DOHH2 (cell line): Measurements from ENCODE around the gene GNAS-AS1.

Experiments used
- H3F3A ChIP-seq: fragments of 200-600 bp; sonication (generic), shearing (Covaris generic); 2 replicates; pipeline ENCODE4 v1.6.0; 2016; ENCODE audit warnings: antibody characterized with exemption, mild to moderate bottlenecking; ENCODE audit not compliant: control insufficient read depth, insufficient read depth
- H3K27ac ChIP-seq: fragments of 200-600 bp; sonication (generic); 2 replicates; pipeline ENCODE4 v1.5.1; 2014; ENCODE audit warnings: low read depth, mild to moderate bottlenecking, low read length, moderate library complexity
- H3K27me3 ChIP-seq: fragments of 200-600 bp; sonication (generic); 2 replicates; pipeline ENCODE4 v1.6.1; 2014; ENCODE audit warnings: mild to moderate bottlenecking, low read length, mixed read lengths; ENCODE audit not compliant: control insufficient read depth
- H3K36me3 ChIP-seq: fragments of 200-600 bp; sonication (generic); 2 replicates; pipeline ENCODE4 v1.6.1; 2014; ENCODE audit warnings: mild to moderate bottlenecking, low read length, moderate library complexity, mixed read lengths; ENCODE audit not compliant: control insufficient read depth
- H3K4me1 ChIP-seq: fragments of 200-600 bp; sonication (generic); 2 replicates; pipeline ENCODE4 v1.6.1; 2014; ENCODE audit warnings: mild to moderate bottlenecking, low read length, mixed read lengths; ENCODE audit not compliant: control insufficient read depth
- H3K4me2 ChIP-seq: fragments of 200-600 bp; sonication (generic); 2 replicates; pipeline ENCODE4 v1.6.0; 2014; ENCODE audit warnings: mild to moderate bottlenecking, low read length, moderate library complexity
- H3K4me3 ChIP-seq: fragments of 200-600 bp; sonication (generic); 2 replicates; pipeline ENCODE4 v1.5.1; 2014; ENCODE audit warnings: mild to moderate bottlenecking, low read length, mixed read lengths
- H3K79me2 ChIP-seq: fragments of 200-600 bp; sonication (generic); 2 replicates; pipeline ENCODE4 v1.6.1; 2014; ENCODE audit warnings: mild to moderate bottlenecking, low read length, mixed read lengths; ENCODE audit not compliant: control insufficient read depth
- H3K9me2 ChIP-seq: fragments of 200-600 bp; sonication (generic); replicated peaks from 2 replicates; pipeline ENCODE4 v1.6.1; 2014; ENCODE audit warnings: mild to moderate bottlenecking, low read length, mixed read lengths; ENCODE audit not compliant: control insufficient read depth
- H3K9me3 ChIP-seq: fragments of 200-600 bp; sonication (generic); 2 replicates; pipeline ENCODE4 v1.6.1; 2014; ENCODE audit warnings: antibody characterized with exemption, low read length, mixed read lengths; ENCODE audit not compliant: control insufficient read depth, insufficient read depth
- H4K20me1 ChIP-seq: fragments of 200-600 bp; sonication (generic); 2 replicates; pipeline ENCODE4 v1.6.0; 2014; ENCODE audit warnings: low read depth, mild to moderate bottlenecking, antibody characterized with exemption, low read length, moderate library complexity; ENCODE audit not compliant: control insufficient read depth, insufficient read depth
- EZH2phosphoT487 ChIP-seq: fragments of 200-600 bp; sonication (generic); IDR thresholded peaks from 2 replicates; pipeline ENCODE4 v1.6.1; 2017; ENCODE audit warnings: borderline replicate concordance, mild to moderate bottlenecking, antibody characterized with exemption, low read length, moderate library complexity, mixed read lengths
- TF ChIP-seq, protein P1 (sequence below): fragments of 200-600 bp; sonication (generic); IDR thresholded peaks from one replicate; pipeline ENCODE4 v1.5.1; 2014; ENCODE audit warnings: antibody characterized with exemption, mild to moderate bottlenecking, low read depth, low read length; ENCODE audit not compliant: poor library complexity, severe bottlenecking

Gene GNAS-AS1

DNA sequence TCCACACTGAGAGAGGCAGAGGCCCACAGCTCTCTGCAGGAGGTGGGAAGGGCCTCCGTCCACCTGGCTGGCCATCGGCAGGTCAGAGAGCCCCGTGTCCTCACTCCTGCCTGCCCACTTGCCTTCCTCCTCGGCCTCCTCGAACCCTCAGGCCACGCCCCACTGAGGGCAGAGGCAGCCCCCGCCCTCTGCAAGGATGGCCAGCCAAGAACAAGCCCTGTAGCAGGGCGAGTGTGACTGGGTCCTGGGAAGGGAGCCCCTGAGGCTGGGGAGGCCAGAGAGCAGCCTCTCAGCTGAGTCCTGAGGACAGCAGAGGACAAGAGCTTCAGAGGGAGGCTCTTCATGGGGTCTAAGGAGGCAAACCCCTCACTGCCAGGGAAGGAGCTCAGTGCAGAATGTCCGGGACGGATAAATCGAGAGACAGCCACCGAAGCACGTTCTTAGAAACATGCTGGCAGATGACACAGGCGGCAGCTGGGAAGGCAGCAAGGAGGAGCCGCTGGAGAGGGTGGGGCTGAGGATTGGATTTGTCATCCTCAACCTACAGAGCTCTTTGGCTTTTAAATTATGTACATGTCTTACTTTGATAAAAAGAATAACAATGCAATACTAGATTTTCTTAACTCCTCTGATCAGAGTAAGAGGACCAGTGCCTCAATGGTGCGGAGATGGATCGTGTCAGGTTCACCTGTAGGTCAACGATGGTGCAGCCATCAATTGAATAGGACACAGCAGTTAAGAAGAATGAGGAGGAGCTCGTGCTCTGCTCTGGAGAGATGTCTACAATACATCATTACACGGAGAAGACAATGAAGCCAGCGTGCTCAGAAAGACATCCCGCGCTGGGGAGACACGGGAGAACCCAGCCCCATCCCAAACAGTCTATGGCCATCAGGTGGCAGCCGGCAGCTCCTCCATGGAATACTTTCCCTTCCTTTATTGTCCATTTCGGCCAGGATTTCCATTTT is 53.0 kb downstream of the GNAS-AS1 start:
- no peaks in the 10 kb centered on the region for H3K9me3 ChIP-seq
- H3K36me3 ChIP-seq: no peaks in the 10 kb centered on the region
- H3K9me2 ChIP-seq: no peaks in the 10 kb centered on the region
- no peaks in the 10 kb centered on the region for H3F3A ChIP-seq
- no peaks in the 10 kb centered on the region for H4K20me1 ChIP-seq
- H3K27ac ChIP-seq: no peak overlapping the region
- H3K4me1 ChIP-seq: no peaks in the 10 kb centered on the region
- no peak overlapping the region for H3K4me2 ChIP-seq
- H3K27me3 ChIP-seq: no peaks in the 10 kb centered on the region
- TF ChIP-seq, protein P1, sequence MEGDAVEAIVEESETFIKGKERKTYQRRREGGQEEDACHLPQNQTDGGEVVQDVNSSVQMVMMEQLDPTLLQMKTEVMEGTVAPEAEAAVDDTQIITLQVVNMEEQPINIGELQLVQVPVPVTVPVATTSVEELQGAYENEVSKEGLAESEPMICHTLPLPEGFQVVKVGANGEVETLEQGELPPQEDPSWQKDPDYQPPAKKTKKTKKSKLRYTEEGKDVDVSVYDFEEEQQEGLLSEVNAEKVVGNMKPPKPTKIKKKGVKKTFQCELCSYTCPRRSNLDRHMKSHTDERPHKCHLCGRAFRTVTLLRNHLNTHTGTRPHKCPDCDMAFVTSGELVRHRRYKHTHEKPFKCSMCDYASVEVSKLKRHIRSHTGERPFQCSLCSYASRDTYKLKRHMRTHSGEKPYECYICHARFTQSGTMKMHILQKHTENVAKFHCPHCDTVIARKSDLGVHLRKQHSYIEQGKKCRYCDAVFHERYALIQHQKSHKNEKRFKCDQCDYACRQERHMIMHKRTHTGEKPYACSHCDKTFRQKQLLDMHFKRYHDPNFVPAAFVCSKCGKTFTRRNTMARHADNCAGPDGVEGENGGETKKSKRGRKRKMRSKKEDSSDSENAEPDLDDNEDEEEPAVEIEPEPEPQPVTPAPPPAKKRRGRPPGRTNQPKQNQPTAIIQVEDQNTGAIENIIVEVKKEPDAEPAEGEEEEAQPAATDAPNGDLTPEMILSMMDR: no peak
- TF ChIP-seq EZH2phosphoT487: no peak
- no peak overlapping the region for H3K4me3 ChIP-seq
- H3K79me2 ChIP-seq: no peaks in the 10 kb centered on the region

DNA sequence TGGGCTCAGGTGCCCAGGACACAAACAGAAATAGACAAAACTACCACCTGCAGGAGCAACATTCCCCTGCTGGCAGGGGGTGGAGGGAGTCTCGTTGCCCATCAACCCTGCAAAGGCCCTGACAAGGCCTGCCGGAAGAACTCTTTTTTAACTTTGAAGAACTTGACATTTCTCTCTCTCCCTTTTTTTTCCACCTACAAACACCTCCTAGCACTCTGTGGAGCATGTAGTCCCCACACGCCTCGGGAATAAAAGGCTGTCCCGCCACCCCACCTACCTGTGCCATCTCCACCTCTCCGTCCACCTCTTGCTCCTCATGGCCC is 54.8 kb downstream of the GNAS-AS1 start:
- Histone ChIP-seq H3K4me3 (no peak overlapping the region), H3K4me1 (no peaks in the 10 kb centered on the region), H3K36me3 (no peaks in the 10 kb centered on the region), H3K27ac (no peak overlapping the region), H3K9me2 (no peaks in the 10 kb centered on the region), H3K4me2 (no peak overlapping the region), H3F3A (no peaks in the 10 kb centered on the region), H3K9me3 (no peaks in the 10 kb centered on the region), H4K20me1 (no peaks in the 10 kb centered on the region), H3K27me3 (0 out of 2 replicates have a peak, but pooled peaks cover under 1% of the 10 kb centered on the region), H3K79me2 (no peaks in the 10 kb centered on the region)
- TF ChIP-seq, protein P1: no peak
- no peak for TF ChIP-seq EZH2phosphoT487

- Histone ChIP-seq H3K9me3 (no peaks in the 10 kb centered on the region), H3K79me2 (no peaks in the 10 kb centered on the region), H3K4me2 (no peak overlapping the region), H3K4me1 (no peaks in the 10 kb centered on the region), H3K9me2 (no peaks in the 10 kb centered on the region), H3F3A (no peaks in the 10 kb centered on the region), H3K4me3 (no peak overlapping the region), H4K20me1 (no peaks in the 10 kb centered on the region), H3K36me3 (no peaks in the 10 kb centered on the region), H3K27ac (no peak overlapping the region), H3K27me3 (peaks cover 2% of the 10 kb centered on the region; the same call in 1 of the 2 replicates)
- no peak for TF ChIP-seq EZH2phosphoT487
- TF ChIP-seq, protein P1: no peak
Observed at GRCh38 chr20:58795181-58795922, 55.4 kb downstream of the GNAS-AS1 start.
